GM12892 (cell line): ENCODE data around the gene NENF.

Experiments
- POLR2A ChIP-seq: IDR thresholded peaks from 2 replicates; pipeline ENCODE4 v1.6.1; 2011; ENCODE audit warnings: low read depth, low read length, control low read depth
- POLR2AphosphoS5 ChIP-seq: IDR thresholded peaks from 2 replicates; pipeline ENCODE4 v1.6.1; 2011; ENCODE audit warnings: low read depth, low read length, control low read depth
- TAF1 ChIP-seq: IDR thresholded peaks from 2 replicates; pipeline ENCODE4 v1.6.1; 2011; ENCODE audit warnings: low read depth, mild to moderate bottlenecking, control low read depth, low read length, borderline replicate concordance

- TF ChIP-seq POLR2A (no peak), POLR2AphosphoS5 (no peak), TAF1 (no peak)
Measured at GRCh38 chr1:212442408-212442807, 9.7 kb downstream of the NENF start.
